ENCODE results near the gene PLD2.

The PLD2 gene

DNA sequence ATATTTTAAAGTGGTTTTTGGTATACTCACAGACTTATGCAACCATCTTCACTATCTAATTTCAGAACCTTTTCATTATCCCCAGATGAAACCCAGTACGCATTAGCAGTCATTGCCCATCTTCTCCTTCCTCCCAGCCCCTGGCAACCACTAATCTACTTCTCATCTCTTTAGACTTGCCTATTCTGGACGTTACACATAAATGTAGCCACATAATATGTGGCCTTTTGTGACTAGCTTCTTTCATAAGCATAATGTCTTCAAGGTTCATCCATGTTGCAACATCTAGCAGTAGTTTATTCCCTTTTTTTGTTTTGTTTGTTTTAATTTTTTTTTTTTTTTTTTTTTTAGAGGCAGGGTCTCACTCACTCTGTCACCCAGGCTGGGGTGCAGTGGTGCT is 63.9 kb downstream of the PLD2 start:
- no peak for DNase-seq (ENCODE audit: extremely low read depth, low read depth)
- no peak for TF ChIP-seq CTCF (IDR thresholded peaks at IDR 0.05; ENCODE audit: low read depth, low read length)

DNA sequence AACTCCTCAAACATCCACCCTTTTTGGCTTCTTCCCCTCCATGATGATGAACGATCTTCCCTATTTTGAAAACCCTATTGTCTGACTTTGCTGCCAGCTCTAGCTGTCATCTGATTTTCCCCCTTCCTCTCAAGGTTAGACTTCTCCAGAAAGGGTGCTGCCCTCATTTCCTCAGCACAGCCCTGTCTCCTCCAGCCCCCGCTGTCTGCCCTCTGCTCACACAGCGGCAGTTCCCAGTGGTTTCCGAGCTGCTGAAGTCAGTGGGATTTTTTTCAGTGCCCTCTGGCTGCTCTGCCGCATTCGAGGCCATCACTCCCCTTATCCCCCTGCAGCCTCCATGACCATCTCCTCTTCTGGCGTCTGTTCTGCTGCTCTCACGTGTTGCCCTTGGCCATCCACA is 65.8 kb downstream of the PLD2 start:
- no peak for DNase-seq (ENCODE audit: extremely low read depth, low read depth)
- no peak for TF ChIP-seq CTCF (IDR thresholded peaks at IDR 0.05; ENCODE audit: low read depth, low read length)
